SHP77 (cell line): ENCODE data around the gene PRRT1B.
A peak's percentile ranks its signal among the peaks of the same experiment; 100 is the strongest.
"Not testable (repeated sequence)": the region's sequence is repeated elsewhere in the genome, so short reads cannot be mapped to it uniquely, and the experiment has no call there.

ENCODE experiments used
- DNase-seq, 2 experiments: peaks; one replicate each; lab custom pipeline; 2025; lab: John Stamatoyannopoulos, UW

Gene PRRT1B

DNA sequence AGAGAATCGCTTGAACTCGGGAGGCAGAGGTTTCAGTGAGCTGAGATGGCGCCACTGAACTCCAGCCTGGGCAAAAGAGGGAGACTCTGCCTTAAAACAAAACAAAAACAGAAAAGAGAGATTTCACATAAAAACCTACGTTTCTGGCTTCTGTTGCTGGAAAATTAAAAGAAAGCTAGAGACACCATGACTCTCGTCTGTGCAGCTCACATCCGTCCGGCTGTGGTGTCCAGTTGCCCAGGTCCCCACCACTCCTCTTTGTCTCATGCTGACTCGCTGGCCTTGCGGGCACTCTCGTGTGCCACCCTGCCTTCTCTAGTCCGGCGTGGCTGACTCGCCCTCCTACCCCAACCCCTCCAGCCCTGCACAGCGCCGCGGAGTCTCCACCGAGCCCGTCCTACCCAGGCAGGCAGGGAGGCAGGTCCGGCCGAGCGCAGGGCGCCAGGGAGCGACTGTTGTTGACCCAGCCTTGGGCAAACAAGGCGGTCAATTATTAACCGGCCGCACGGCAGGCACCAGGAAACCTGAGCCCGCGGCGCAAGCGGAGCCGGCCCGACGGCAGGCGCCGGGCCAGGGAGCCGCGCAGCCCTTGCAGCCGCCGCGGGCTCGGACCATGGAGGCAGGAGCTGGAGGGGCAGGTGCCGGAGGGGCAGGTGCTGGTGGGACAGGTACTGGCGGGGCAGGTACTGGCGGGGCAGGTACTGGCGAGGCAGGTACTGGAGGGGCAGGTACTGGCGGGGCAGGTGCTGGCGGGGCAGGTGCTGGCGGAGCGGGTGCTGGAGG, at the start of gene PRRT1B:
Gene PRRT1B (plus strand): TSS at position 521 of the 783 bp plus-strand sequence. CDS start 93 bp downstream, at position 614.
- peak; percentile 68 to 86 for DNase-seq

DNA sequence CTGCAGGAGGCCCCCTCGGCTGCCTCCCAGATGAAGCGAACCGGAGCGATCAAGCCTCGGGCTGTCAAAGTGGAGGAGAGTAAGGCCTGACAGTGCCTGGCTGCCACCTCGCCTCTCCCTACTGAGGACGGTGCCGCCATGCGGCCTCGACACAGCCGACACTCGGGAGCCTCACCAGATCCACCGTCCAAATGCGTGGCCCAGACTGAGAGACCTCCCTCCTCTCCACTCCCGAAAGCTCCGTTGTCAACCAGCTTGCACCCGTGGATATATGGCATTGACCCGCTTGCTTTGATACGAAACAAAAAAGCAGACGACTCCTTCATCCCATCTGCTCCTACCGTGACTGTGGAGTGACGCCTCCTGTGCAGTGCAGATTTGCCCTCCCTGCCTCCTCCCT, 49.5 kb upstream of the PRRT1B start:
- DNase-seq: no peak

DNA sequence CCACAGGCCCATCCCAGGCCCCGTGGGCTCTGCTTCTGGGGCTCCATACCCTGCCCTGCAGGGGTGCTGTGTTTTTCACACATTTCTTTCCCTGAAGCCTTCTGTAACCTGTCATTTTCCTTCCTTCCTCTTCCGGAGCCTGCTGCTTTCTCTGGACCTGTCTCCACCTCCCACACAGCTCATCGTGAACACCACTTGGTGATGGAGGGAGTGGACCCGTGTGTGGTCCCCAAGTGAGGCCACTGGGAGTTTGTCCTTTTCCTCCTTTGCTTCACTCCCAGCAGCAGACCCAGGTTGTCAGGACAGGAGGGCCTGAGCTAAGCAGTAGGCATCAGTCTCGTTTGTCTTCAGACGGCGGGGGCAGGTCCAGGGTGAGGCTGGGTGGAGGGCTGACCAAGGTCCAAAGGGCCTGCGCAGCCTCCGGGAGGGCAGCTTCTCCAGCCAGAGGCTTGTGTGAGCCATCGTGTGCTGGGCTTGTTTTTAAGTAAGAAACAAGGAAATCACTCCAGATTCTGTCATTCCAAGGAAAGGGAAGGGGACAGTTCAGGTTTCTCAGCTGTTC, 48.4 kb upstream of the PRRT1B start:
- no peak for DNase-seq

DNA sequence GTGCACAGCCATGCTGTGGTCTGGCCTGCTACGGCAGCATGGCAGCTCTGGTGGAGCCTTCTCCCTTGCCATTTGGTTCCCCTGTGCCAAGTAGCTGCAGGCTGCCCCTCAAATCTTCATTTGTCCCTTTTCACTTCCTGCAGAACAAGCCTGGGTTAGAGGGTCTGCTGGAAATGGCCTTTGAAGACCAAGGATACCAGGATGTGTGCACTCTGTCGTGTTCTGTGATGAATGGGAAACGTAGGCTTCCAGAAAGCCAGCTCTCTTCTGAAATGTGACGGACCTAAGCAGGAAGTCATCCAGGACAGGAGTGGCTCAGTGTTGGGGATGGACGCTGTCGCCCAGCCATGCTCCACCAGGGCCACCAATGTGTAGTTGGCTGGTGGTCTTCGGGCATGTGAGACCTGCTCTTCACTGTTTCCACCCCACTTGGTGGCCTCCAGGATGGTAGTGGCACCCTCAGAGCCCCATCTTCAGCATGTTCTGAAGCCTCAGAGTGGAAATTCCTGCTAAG, 46.0 kb upstream of the PRRT1B start:
- no peak for DNase-seq

DNA sequence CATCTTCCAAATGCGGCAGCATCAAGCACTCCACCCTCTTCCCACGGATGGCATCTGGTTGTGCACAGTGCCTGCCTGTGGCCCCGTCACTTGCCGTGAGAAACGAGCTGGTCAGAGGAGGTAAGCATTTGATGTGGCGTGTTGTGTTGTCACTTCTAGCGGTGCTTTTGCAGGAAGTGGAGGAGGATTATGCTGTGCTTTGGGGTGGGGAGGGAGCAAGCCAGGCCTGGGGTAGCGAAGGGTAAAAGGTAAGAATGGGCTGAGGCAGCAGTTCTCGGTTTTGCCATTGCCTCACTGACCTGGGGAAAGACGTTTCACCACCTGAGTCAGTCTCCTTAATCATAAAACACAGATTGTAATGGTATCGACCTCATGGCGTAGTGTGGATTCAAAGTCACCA, 44.9 kb upstream of the PRRT1B start:
- no peak for DNase-seq

DNA sequence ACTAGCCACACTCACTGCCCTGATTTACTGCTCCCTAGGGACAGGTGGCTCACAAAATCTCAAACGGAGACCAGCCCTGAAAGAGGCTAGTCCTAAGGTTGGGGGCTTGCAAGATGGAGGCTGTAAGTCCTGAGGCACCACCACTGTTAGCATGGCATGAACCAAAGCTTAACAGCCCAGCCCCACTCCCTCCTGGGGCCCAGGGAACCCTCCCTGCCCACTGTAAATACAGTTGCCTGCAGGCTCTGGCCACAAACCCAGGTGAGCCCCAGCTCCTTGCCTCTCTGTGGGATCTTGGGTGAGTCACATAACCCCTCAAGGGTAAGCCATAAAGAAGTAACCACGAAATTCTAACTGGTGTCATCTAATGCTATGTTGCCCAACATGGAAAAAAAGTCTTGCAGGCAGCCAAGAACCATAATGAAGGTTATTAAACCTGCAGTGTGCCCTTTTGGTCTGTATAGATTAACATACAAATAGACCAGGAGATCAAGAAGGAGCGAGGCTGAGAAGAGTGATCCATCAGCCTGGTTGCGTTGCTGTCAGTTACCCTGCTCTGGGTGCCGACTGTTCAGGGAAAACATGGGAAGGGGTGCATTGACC, 44.3 kb upstream of the PRRT1B start:
- DNase-seq: no peak

DNA sequence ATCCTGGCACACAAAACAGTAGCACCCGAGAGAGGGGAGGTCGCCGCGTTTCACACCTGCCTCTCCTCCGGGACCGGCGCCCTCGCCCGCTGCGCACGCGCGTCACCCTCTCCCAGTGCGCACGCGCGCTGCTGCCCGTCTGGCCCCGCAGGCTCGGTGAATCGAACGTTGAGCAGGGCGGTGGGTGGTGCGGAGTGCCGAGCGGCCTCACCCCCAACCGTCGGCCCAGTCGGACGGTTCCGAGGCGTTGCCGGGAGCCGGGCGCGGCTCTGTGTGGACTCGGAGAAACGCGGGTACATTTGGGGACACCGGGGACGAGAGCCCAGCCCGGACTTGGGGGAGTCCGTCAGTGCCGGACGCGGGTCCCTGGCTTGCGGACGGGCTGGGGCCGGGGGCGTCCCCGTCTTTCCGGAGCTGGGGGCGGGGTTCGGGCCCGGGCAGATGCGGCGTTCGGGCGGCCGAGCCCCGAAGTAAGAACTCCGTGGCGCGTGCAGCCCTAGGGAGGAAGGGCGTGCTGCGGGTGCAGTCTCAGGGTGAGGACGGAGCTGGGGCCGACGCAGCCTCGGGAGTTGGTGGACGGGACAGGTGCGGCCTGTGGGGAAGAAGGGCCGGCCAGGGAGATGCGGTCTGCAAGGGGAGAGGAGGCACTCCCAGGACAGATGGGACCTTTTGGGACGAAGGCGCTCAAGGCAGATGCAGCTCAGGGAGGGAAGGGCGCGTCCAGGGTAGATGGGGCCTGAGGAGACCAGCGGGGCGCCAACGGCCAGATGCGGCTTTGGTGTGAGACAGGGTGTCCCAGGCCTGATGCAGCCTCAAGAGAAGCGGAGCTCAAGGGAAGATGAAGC, 42.3 kb upstream of the PRRT1B start, which contains the start of gene POMT1:
Gene POMT1 (plus strand): TSS at position 138 of the 845 bp plus-strand sequence. CDS start 1,301 bp downstream, outside the sequence.
- DNase-seq: peak; percentile 78 to 90

DNA sequence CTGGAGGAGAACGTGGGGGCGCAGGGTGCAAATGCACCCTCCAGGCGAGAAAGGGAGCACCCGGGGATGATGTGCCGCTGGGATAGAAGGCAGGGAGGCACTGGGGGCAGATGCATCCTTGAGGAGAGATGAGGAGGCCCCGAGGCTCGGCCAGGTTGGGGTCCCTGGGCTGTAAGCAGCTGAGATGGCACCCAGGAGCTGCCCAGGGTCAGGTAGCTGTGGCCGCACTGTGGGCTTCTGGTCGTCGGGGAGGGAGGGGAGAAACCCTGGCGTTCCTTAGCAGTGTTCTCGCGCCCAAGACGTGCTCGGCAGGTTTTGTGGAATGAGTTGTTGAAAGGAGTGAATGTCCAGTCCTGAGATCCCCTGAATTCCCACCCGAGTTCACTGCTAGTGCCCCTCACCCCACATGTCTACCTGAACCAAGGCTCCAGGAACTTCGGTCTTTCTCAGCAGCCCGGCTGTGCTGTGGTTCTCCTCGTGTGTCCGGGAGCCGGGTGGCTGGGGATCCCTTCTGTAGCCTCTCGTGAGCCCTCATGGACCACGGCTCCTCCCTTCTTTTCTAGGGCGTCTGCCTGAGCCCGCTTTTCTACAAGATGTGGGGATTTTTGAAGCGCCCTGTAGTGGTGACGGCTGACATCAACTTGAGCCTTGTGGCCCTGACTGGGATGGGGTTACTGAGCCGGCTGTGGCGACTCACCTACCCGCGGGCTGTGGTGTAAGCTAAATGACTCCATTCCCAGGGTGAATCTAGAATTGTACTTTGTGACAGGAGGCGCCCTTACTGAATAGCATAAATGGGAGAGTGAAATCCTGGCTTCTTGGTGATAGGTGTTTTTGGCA, 41.5 kb upstream of the PRRT1B start:
- peak in 1 of 2 experiments; percentile 24 for DNase-seq

DNA sequence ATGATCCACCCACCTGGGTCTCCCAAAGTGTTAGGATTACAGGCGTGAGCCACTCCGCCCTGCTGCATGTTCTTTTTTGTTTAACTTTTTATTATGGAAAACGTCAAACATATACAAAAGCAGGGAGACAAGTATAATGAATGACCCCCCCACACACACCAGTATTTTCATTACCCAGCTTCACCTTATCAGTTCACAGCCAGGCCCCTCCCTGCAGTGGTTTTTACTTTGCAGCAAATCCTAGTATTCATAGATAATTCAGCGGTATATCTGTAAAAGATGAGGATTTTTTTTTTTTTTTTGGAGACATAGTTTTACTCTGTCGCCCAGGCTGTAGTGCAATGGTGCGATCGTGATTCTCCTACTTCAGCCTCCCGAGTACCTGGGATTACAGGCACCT, 40.3 kb upstream of the PRRT1B start:
- no peak for DNase-seq

DNA sequence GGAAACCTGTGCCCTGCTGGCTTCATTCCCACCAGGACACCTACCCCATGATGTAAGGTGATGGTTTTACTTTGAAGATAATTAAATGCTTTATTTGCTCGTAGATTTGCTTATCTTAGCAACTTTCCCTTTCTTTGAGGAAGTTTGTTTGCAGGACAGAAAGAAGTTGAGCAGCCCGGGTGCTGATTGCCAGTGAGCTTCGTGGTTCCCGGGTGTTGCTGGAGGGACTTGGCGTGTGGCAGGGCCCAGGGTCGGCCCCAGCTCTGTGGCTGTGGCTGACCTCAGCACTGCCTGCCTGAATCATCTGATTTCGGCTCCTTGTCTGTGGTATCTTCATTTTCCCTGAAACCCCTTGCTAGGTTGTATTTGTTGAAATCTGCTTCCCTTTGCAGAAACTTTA, 33.9 kb upstream of the PRRT1B start:
- DNase-seq: no peak

DNA sequence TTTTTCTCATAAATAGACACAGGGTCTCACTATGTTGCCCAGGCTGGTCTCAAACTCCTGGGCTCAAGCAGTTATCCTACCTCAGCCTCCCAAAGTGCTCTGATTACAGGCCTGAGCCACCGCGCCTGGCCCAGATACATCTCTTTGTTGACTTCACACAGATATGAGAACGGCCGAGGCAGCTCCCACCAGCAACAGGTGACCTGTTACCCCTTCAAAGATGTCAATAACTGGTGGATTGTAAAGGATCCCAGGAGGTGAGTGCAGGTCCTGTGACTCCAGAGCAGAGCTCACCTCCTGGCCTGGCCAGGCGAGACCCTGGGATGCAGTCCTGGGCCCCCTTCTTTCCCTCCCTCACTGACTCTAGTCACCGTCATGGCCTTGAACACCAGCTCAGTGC, 33.4 kb upstream of the PRRT1B start:
- DNase-seq: no peak

DNA sequence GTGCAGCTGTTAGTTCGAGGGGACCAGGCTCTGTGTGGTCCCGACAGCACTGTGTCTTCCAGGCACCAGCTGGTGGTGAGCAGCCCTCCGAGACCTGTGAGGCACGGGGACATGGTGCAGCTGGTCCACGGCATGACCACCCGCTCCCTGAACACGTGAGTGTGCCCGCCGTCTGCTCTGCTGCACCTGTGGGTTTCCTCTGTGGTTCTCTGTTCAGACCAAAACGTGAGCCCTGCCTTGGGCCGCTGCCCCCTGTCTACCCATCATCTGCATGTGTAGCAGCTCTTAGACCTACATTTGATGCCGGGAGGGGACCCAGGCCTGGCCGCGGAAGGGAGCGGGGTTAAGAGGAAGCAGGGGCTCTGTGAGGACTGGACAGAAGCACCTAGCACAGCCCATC, 32.1 kb upstream of the PRRT1B start:
- no peak for DNase-seq

DNA sequence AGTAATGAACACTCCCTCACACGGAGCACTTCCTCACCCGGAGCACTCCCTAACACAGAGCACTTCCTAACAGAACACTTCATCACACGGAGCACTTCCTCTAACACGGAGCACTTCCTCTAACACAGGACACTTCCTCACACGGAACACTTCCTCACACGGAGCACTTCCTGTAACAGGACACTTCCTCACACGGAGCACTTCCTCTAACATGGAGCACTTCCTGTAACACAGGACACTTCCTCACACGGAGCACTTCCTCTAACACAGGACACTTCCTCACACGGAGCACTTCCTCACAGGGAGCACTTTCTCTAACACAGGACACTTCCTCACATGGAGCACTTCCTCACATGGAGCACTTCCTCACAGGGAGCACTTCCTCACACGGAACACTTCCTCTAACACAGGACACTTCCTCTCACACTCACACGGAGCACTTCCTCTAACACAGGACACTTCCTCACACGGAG, 29.7 kb upstream of the PRRT1B start:
- DNase-seq: not testable (repeated sequence)

DNA sequence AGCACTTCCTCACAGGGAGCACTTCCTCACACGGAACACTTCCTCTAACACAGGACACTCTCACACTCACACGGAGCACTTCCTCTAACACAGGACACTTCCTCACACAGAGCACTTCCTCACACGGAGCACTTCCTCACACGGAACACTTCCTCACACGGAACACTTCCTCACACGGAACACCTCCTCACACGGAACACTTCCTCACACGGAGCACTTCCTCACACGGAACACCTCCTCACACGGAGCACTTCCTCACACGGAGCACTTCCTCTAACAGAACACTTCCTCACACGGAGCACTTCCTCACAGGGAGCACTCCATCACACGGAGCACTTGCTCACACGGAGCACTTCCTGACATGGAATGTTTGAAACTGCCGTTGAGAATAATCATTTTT, 29.2 kb upstream of the PRRT1B start:
- no peak for DNase-seq

DNA sequence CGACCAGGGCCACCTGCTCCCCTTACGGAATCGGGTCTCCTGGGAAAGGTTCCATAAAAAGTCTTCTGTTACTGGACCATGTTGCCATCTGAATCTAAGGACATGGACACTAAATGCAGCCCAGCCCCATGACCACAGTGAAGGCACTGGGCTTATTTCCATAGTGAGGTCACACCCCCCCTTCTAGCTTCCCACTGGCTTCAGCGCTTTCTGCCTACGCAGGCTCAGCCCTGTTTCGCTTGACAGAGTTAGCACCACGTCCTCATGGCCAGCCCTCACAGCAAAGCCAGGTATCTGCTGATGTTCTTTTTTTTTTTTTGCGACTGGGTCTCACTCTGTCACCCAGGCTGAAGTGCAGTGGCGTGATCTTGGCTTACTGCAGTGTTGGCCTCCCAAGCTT, 28.4 kb upstream of the PRRT1B start:
- no peak for DNase-seq

DNA sequence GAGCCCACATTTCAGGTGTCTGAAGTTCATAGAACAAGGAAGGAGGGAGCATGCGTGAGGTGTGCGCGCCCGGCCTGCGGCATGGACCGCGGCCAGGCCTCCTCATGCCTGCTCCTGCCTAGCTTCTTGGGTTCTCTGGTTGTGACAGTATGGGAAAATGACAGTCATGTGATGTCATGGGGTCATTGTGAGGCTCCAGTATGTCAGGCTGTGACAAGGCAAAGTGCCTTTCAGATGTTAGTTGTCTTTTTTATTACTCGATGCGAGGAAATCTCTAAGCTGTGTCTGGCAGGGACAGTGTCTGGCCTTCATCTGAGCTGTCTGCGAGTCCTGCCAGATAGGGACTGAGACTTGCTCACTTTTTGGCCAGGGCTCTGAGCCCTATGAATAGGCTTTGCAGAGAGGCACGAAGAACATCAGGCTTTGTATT, 27.5 kb upstream of the PRRT1B start:
- DNase-seq: no peak

DNA sequence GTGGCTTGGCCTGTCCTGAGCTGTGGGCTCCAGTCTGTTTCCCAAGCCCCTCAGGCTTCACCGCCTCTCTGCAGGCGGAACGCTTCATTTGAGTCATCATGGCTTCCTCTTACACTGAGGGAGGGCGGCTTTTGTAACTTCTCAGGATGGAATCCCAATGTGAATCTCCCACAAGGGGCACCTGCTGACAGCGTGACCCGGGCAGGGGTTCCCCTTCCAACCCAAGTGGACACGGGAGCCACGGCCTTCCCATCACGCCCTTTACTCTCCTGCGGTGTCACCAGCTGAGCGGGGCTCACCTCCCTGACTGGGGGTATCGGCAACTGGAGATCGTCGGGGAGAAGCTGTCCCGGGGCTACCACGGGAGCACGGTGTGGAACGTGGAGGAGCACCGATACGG, 26.8 kb upstream of the PRRT1B start:
- no peak for DNase-seq

DNA sequence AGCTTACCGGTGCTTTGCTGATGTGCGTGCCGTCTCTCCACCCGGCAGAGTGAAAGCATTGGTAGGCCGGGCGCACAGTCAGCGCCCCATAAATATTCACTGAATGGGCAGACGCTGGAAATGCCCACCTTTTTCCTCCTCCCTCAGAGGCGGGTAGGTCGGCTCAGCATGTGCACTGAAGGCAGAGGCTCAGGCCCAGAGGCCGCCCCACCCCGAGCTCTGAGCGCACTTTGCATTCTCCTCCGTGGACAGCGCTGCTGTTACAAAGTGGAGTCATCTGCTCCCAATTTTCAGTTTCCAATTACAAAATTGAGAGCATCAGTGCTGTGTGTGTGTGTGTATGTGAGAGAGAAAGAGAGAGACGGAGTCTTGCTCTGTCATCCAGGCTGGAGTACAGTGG, 24.8 kb upstream of the PRRT1B start:
- DNase-seq: no peak

DNA sequence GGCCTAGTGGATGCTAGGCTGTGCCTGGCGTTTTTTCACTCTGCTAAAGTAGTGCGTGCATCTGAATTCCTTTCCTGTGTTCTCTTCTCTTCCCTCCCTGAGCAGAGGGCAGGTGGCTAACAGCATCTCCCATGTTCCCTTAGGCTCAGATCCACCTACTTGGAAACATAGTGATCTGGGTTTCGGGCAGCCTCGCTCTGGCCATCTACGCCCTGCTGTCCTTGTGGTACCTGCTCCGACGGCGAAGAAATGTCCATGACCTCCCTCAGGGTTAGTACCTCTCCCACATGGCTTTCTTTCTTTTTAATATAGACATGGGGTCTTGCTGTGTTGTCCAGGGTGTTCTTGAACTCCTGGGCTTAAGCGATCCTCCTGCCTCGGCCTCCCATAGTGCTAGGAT, 24.1 kb upstream of the PRRT1B start:
- DNase-seq: no peak

DNA sequence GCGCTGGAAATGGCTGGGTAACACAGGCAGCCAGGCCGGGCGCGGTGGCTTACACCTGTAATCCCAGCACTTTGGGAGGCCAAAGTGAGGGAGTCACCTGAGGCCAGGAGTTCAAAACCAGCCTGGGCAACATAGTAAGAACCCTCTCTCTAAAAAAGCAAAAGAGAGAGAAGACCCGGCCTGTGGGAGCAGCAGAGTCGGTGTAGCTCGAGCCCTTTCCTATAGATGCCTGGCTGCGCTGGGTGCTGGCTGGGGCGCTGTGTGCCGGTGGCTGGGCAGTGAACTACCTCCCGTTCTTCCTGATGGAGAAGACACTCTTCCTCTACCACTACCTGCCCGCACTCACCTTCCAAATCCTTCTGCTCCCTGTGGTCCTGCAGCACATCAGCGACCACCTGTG, 23.5 kb upstream of the PRRT1B start:
- no peak for DNase-seq
